Fibroblast of the aortic adventitia (primary cell): ENCODE data around the gene BCCIP. TPM values are rescaled to one million over a fixed set of nuclear protein-coding genes. Genes with fewer than 3 reads are reported as not detected.
A peak's percentile ranks its signal among the peaks of the same experiment; 100 is the strongest.

Experiments
- DNase-seq: peaks from one replicate; pipeline ENCODE4 v3.0.0-alpha.2; 2010; ENCODE audit warnings: low read depth
- H3K4me3 ChIP-seq: 2 replicates; pipeline ENCODE4 v1.5.1; 2011; ENCODE audit warnings: low read depth, mild to moderate bottlenecking, control low read depth, low read length, moderate library complexity
- total RNA-seq: library from RNA; depleted of rRNA; stranded (reverse); fragments of >200 nt; gene quantifications from 2 replicates; pipeline ENCODE4 v1.2.3, GENCODE V29; 2012; ENCODE audit warnings: low replicate concordance
- TF ChIP-seq, protein P1 (sequence below): IDR thresholded peaks from 2 replicates; pipeline ENCODE4 v1.5.1; 2011; ENCODE audit warnings: mild to moderate bottlenecking, low read length, control low read depth, inconsistent platforms; ENCODE audit not compliant: insufficient read depth

Gene BCCIP
- total RNA-seq, 1 donor, result 48.1 TPM

DNA sequence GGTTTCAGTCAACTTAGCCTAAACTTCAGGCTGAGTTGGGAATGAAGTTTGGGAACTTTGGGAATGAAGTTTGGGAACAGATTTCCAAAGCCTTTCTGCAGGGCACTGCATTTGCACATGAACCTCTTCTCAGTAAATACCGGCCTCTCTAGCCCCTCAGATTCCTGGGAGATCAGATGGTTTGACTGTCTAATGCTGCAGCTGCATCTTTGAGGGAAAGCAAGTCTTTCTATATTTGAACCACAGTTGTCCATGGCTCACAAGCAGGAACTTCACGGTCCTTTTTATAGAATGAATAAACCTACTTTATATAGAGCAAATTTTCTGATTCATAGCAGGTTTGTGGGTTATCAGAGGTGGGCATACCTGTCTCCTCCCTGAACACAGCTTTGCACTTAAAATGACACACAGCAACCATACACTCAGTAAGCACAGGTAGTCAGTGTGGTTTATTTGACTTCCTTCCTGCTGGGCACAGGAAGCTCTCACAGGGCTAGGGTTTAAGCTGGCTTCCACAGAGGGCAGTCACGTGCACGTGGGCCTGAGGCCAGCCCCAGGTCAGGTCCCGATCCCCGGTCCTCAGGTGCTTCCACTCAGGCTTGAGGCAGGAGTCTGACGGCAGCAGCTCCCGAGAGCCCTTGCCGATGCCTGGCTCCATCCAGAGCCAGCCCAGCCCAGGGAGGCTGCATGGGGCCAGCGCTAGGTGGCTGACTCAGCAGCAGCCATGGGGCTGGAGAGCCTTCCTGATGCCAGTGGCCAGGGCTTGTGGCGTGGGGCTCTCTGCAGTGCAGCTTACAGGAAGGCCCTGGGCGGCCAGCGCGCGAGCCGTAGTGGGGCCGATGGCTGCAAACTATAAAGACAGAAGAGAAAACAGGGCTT is 35.0 kb upstream of the BCCIP start:
- DNase-seq, result no peak
- H3K4me3 ChIP-seq, result no peak overlapping the region
- TF ChIP-seq, protein P1, sequence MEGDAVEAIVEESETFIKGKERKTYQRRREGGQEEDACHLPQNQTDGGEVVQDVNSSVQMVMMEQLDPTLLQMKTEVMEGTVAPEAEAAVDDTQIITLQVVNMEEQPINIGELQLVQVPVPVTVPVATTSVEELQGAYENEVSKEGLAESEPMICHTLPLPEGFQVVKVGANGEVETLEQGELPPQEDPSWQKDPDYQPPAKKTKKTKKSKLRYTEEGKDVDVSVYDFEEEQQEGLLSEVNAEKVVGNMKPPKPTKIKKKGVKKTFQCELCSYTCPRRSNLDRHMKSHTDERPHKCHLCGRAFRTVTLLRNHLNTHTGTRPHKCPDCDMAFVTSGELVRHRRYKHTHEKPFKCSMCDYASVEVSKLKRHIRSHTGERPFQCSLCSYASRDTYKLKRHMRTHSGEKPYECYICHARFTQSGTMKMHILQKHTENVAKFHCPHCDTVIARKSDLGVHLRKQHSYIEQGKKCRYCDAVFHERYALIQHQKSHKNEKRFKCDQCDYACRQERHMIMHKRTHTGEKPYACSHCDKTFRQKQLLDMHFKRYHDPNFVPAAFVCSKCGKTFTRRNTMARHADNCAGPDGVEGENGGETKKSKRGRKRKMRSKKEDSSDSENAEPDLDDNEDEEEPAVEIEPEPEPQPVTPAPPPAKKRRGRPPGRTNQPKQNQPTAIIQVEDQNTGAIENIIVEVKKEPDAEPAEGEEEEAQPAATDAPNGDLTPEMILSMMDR, result no peak

GRCh38 chr10:125792342-125793300 is 30.7 kb upstream of the BCCIP start:
- TF ChIP-seq, protein P1, result no peak
- DNase-seq, result no peak
- H3K4me3 ChIP-seq, result no peak overlapping the region

GRCh38 chr10:125795128-125795527 is 28.2 kb upstream of the BCCIP start:
- peak; percentile 10 for DNase-seq
- TF ChIP-seq, protein P1, result no peak
- no peak overlapping the region for H3K4me3 ChIP-seq

DNA sequence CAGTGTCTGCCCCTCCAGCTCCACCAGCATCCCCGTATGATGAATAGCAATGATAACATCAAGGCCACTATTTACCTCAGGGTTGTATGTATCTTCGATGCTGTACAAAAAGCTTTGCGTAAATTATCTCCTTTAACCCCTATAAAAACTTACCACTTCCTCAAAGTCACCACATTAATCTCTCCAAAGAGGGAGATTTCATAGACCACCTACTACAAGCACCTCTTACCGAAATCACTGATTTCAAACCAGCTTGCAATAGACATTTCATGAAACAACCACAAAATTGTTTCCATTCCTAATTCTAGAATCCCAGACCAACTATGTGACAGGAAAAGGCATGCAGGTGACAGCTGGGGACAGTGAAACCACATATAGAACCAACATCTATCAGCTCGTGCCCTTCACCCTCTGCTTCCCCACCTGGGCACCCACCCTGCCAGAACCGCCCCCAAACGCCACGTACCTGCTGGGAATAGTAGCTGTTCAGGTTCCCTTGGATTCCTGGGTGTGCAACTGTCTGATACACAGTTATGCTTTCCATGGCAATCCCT is 27.6 kb upstream of the BCCIP start:
- TF ChIP-seq, protein P1, result no peak
- H3K4me3 ChIP-seq, result no peak overlapping the region
- no peak for DNase-seq

DNA sequence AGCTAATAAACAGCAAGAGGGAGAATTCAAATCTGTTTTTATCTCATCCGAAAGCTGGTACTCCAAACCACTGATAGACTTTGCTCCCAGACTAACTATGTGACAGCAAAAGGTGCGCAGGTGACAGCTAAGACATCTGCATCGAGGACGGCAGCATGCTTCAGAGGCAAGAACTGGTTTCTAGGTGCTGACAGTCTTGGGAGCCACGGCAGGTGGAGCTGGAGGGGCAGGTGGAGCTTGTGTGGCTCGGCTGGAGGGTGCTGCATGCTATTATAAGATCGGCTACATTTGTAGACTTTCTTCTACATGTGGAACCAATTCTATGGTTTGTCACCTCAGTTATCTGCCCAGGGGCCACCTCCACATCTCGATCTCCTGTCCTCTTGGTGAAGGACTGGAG is 25.9 kb upstream of the BCCIP start:
- TF ChIP-seq, protein P1, result no peak
- H3K4me3 ChIP-seq, result no peak overlapping the region
- no peak for DNase-seq

- TF ChIP-seq, protein P1, result no peak
- no peak for DNase-seq
- no peak overlapping the region for H3K4me3 ChIP-seq
Observed at GRCh38 chr10:125797994-125798662, 25.2 kb upstream of the BCCIP start.
